DND-41 (cell line): ENCODE data around the gene PTPRZ1.

ENCODE experiments used
- CTCF ChIP-seq: IDR thresholded peaks from 2 replicates; pipeline ENCODE4 v1.5.1; 2012; ENCODE audit warnings: borderline replicate concordance, low read length, moderate library complexity, mild to moderate bottlenecking; ENCODE audit not compliant: poor library complexity, severe bottlenecking; ENCODE audit errors: extremely low read depth
- EZH2 ChIP-seq: IDR thresholded peaks from 3 replicates; pipeline ENCODE4 v1.6.1; 2012; ENCODE audit warnings: borderline replicate concordance, low read depth, mild to moderate bottlenecking, moderate library complexity, low read length, inconsistent platforms; ENCODE audit not compliant: severe bottlenecking

- TF ChIP-seq CTCF (no peak), EZH2 (no peak)
These were observed 12.0 kb upstream of the PTPRZ1 start for GRCh38 chr7:121860953-121861352.
